Measurements from ENCODE around the gene DUSP9.

DNA sequence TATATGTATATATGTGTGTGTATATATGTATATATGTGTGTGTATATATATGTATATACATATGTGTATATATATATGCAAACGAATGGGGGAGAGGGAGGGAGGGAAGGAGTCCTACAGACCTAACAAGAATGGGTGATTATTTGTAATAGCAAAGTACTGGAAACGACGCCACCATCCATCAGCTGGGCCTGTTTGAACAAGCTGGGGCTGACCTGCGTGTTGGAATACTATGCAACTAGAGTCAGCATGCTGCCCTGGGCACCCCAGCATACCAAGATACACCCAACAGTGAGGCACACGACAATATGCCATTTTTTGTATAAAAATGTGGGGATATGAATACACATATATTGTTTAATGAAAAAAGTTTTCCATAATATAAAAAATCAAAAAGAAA, 26.4 kb upstream of the DUSP9 start:
- no peak for TF ChIP-seq CTCF (IDR thresholded peaks at IDR 0.05; ENCODE audit: poor library complexity)
- no peak for TF ChIP-seq EZH2phosphoT487 (IDR thresholded peaks at IDR 0.05; ENCODE audit: low read depth, severe bottlenecking, unreplicated experiment)
